Tibial nerve (tissue), 4 donors: Measurements from ENCODE around the gene CITED4. TPM values are rescaled to one million over a fixed set of nuclear protein-coding genes. Genes with fewer than 3 reads are reported as not detected.

ENCODE experiments used
- DNase-seq, 2 donors: peaks; one replicate each; pipeline ENCODE4 v3.0.0-alpha.2; 2019; ENCODE audit warnings: low spot score in 2 of 2
- H3K27ac ChIP-seq, 4 donors: fragments of 200-600 bp; sonication (generic) in 3 of 4; one replicate each; pipeline ENCODE4 v1.5.1; 2017 to 2019; ENCODE audit warnings: mild to moderate bottlenecking in 1 of 4
- H3K27me3 ChIP-seq, 2 donors: fragments of 200-600 bp; sonication (generic) in 1 of 2; one replicate each; pipeline versions ENCODE4 v1.5.1 to v1.6.0; 2017 to 2019
- H3K36me3 ChIP-seq, 3 donors: fragments of 200-600 bp; sonication (generic); one replicate each; pipeline ENCODE4 v1.5.1; 2018 to 2019
- H3K4me1 ChIP-seq, 4 donors: fragments of 200-600 bp; sonication (generic) in 3 of 4; one replicate each; pipeline ENCODE4 v1.5.1; 2017 to 2019
- H3K4me3 ChIP-seq, 4 donors: fragments of 200-600 bp; sonication (generic) in 3 of 4; one replicate each; pipeline ENCODE4 v1.5.1; 2017 to 2019; ENCODE audit warnings: mild to moderate bottlenecking in 1 of 4, moderate library complexity in 1 of 4
- H3K9me3 ChIP-seq, 4 donors: fragments of 200-600 bp; sonication (generic) in 3 of 4; one replicate each; pipeline ENCODE4 v1.5.1; 2017 to 2019
- EP300 ChIP-seq, 2 donors: sonication (generic); formaldehyde crosslinking; IDR thresholded peaks; one replicate each; pipeline ENCODE4 v1.6.1; 2017; ENCODE audit warnings: antibody characterized with exemption in 2 of 2, mild to moderate bottlenecking in 1 of 2
- POLR2A ChIP-seq, 2 donors: fragments of 450-650 bp; IDR thresholded peaks; one replicate each; pipeline ENCODE4 v1.6.1; 2017; ENCODE audit warnings: antibody characterized with exemption in 2 of 2, mild to moderate bottlenecking in 2 of 2, moderate library complexity in 2 of 2
- WGBS, 2 donors: methylation state at CpG; one replicate each; pipeline ENCODE4 v1.1.5; 2018; 5-methylcytosine and 5-hydroxymethylcytosine counted together
- total RNA-seq, 4 donors: library from RNA; depleted of rRNA; stranded (reverse); fragments of >200 nt; gene quantifications; one replicate each; pipeline ENCODE4 v1.1.0, GENCODE V29; 2016
- TF ChIP-seq, protein P1 (sequence below), 5 experiments: fragments of 200-600 bp in 3 of 5; fragments of 450-650 bp in 2 of 5; sonication (generic) in 3 of 5; IDR thresholded peaks; one replicate each; pipeline ENCODE4 v1.5.1; 2016 to 2019; ENCODE audit warnings: antibody characterized with exemption in 5 of 5, mild to moderate bottlenecking in 3 of 5, moderate library complexity in 2 of 5

Gene CITED4
- total RNA-seq, 4 donors from 2014 or later = 6.0 to 20.3 (median 13.4) TPM

DNA sequence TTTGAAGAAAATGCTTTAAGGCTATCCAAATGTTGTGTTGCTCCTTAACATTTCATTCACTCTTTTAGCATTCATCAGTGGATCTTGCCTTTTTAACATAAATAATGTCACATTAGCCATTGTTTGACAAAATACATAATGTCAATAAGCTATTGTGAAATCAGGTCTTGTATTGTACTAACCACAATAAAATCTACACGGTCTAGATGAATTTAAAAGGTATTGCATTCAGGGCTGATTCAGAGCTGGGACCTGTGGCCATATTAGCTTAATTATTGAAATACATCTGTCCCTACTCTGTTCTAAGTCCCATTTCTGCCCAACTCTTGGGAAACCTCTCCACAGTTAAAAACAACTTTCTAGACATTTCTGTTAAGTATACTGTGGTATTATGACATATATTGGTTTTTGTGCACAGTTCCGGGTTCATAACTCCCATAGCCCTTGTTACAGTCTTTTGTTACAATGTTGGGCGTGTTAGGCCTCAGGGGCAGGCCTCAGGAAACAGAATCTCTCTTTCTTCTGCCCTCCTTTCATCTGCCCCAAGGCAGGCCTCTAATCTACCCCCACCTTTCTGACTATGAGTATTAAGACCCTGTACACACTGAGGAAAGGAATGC lies 44.7 kb upstream of the CITED4 start:
- Histone ChIP-seq H3K4me3 (no peak overlapping the region), H3K36me3 (no peaks in the 10 kb centered on the region), H3K4me1 (peaks cover 0 to 25% (median 7%) of the 10 kb centered on the region in 4 donors), H3K9me3 (no peaks in the 10 kb centered on the region), H3K27me3 (no peaks in the 10 kb centered on the region), H3K27ac (no peak overlapping the region)
- TF ChIP-seq EP300 (IDR thresholded peaks at IDR 0.05) (no peak), POLR2A (IDR thresholded peaks at IDR 0.05) (no peak)
- TF ChIP-seq, protein P1, sequence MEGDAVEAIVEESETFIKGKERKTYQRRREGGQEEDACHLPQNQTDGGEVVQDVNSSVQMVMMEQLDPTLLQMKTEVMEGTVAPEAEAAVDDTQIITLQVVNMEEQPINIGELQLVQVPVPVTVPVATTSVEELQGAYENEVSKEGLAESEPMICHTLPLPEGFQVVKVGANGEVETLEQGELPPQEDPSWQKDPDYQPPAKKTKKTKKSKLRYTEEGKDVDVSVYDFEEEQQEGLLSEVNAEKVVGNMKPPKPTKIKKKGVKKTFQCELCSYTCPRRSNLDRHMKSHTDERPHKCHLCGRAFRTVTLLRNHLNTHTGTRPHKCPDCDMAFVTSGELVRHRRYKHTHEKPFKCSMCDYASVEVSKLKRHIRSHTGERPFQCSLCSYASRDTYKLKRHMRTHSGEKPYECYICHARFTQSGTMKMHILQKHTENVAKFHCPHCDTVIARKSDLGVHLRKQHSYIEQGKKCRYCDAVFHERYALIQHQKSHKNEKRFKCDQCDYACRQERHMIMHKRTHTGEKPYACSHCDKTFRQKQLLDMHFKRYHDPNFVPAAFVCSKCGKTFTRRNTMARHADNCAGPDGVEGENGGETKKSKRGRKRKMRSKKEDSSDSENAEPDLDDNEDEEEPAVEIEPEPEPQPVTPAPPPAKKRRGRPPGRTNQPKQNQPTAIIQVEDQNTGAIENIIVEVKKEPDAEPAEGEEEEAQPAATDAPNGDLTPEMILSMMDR (IDR thresholded peaks at IDR 0.05) = no peak
- DNase-seq = no peak
- 76% methylated on average over 3 of the region's 3 CpGs for WGBS, 2 donors

DNA sequence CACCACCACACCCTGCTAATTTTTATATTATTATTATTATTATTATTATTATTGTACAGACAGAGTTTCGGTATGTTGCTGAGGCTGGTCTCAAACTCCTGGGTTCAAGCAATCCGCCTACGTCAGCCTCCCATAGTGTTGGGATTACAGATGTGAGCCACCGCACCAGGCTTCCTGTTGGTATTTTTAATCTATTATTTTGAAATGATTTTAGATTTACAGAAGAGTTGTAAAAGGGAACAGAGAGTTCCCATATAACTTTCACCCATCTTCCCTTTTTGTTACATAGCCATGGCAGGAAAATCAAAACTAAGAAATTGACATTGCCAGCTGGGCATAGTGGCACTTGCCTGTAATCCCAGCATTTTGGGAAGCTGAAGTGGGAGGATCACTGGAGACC lies 42.9 kb upstream of the CITED4 start:
- TF ChIP-seq EP300 (IDR thresholded peaks at IDR 0.05) (peak in 1 of 2 donors; percentile 26), POLR2A (IDR thresholded peaks at IDR 0.05) (no peak)
- TF ChIP-seq, protein P1 (IDR thresholded peaks at IDR 0.05) = no peak
- H3K9me3 ChIP-seq = no peaks in the 10 kb centered on the region
- H3K4me3 ChIP-seq = no peak overlapping the region
- H3K4me1 ChIP-seq = peaks cover 0 to 28% (median 7%) of the 10 kb centered on the region in 4 donors
- no peak for DNase-seq
- WGBS, 2 donors = 79 to 80% methylated on average over 4 of the region's 4 CpGs
- H3K27me3 ChIP-seq = no peaks in the 10 kb centered on the region
- H3K27ac ChIP-seq = no peak overlapping the region
- H3K36me3 ChIP-seq = no peaks in the 10 kb centered on the region

DNA sequence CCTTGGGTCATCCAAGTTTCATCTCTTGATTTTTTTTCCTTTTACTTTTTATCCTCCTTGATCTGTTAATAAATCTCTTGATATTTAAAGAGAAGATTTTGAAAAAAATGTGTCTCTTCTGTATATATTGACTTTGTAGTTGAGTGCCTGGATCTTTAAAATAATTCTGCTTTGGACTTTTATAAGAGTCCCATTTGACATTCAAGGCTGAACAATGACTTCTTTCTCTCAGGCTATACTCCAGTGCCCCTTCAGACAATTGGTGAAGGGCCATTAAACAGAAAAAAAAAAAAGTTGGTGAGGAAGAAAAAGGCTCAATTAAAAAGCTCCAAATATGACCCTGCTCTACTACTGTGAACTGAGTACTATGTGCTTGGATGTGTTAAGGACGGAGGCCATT lies 40.9 kb upstream of the CITED4 start:
- TF ChIP-seq, protein P1 (IDR thresholded peaks at IDR 0.05) = no peak
- TF ChIP-seq POLR2A (IDR thresholded peaks at IDR 0.05) (no peak), EP300 (IDR thresholded peaks at IDR 0.05) (no peak)
- H3K27me3 ChIP-seq = no peaks in the 10 kb centered on the region
- peak overlapping the region in 1 of 4 donors; percentile 74 for H3K27ac ChIP-seq
- H3K4me3 ChIP-seq = no peak overlapping the region
- WGBS, 2 donors = 42 to 81% methylated on average over 1 of the region's 1 CpG
- no peaks in the 10 kb centered on the region for H3K36me3 ChIP-seq
- peaks cover 0 to 28% (median 7%) of the 10 kb centered on the region in 4 donors for H3K4me1 ChIP-seq
- DNase-seq = no peak
- no peaks in the 10 kb centered on the region for H3K9me3 ChIP-seq

DNA sequence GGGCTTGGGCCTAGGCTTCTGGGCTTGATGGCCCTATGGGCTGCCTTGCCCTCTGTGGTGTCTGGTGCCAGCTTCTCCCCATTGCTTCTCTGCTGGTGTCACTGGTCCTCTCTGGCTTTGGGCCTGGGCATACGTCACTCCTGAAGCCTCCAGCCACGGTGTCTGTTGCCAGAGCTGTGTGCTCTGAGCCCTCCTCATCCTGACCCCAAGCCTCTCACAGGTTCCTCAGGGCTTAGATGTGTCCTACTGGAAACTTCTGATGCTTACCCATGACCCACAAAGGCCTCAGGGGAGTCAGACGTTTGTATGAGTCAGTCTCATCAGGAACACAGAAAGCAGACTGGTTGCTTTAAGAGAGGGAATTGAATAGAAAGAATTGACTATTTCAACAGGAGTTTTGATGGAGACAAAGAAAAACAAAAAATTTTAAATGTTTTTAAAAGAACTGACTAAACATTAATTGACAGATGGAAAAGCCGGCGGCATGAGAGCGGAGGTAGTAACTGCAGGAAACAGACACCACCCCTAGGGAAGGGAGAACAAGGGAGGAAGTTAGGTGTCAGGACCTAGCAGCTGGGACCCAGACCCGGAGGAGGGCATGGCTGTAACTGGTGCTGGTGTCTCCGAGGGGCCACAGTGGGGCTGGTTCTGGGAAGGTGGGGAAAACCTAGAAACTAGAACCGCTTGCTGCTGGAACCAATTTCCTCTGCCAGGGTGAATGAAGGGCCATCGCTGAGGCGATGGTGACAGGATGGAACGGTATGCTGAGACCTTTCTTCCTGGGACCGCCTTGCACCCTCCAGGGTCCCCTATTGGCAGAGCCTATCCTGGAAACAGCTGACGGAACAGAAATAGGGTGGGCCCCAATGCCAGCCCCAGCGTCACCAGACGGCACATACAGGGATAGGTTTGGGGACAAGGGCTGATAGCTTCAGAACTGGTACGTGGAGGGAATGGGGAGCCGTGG lies 40.0 kb upstream of the CITED4 start:
- DNase-seq = peak; percentile 51 to 66
- TF ChIP-seq EP300 (IDR thresholded peaks at IDR 0.05) = peak in 1 of 2 donors; percentile 43
- TF ChIP-seq, protein P1 (IDR thresholded peaks at IDR 0.05) = no peak
- H3K4me3 ChIP-seq = no peak overlapping the region
- H3K27me3 ChIP-seq = no peaks in the 10 kb centered on the region
- H3K4me1 ChIP-seq = peaks cover 0 to 28% (median 7%) of the 10 kb centered on the region in 4 donors
- 61 to 68% methylated on average over 17 to 18 of the region's 18 CpGs for WGBS, 2 donors
- no peaks in the 10 kb centered on the region for H3K36me3 ChIP-seq
- peak overlapping the region in 2 of 4 donors; percentile 74 to 75 for H3K27ac ChIP-seq
- no peaks in the 10 kb centered on the region for H3K9me3 ChIP-seq
